ENCODE measurements around the gene SLC22A1.

DNA sequence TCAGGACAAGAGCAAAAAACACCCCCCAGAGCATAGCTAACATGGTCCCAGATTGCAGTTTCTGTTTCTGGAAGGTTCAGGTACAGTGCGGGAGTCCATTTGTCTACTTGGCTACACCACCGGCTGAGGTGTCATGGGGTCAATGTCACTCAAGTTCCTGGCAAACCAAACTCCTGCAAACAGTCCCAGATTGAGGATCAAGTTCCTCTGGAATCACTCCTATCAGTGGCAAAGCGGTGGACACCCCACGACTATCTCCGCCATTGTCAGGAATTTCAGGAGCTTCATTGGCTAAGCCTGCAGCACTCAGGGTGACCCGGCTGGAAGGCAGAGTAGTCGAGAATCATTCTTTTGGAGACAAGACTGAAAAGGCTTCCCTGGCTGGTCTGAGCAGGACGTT is 41.8 kb downstream of the SLC22A1 start:
- TF ChIP-seq, protein P1, sequence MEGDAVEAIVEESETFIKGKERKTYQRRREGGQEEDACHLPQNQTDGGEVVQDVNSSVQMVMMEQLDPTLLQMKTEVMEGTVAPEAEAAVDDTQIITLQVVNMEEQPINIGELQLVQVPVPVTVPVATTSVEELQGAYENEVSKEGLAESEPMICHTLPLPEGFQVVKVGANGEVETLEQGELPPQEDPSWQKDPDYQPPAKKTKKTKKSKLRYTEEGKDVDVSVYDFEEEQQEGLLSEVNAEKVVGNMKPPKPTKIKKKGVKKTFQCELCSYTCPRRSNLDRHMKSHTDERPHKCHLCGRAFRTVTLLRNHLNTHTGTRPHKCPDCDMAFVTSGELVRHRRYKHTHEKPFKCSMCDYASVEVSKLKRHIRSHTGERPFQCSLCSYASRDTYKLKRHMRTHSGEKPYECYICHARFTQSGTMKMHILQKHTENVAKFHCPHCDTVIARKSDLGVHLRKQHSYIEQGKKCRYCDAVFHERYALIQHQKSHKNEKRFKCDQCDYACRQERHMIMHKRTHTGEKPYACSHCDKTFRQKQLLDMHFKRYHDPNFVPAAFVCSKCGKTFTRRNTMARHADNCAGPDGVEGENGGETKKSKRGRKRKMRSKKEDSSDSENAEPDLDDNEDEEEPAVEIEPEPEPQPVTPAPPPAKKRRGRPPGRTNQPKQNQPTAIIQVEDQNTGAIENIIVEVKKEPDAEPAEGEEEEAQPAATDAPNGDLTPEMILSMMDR (conservative IDR thresholded peaks at IDR 0.05; ENCODE audit: low read depth in 2 of 2) = no peak
- TF ChIP-seq JUNB (IDR thresholded peaks at IDR 0.05; ENCODE audit: unreplicated experiment) (no peak), EZH2 (IDR thresholded peaks at IDR 0.05; ENCODE audit: low read depth, unreplicated experiment) (no peak), NANOG (IDR thresholded peaks at IDR 0.05; ENCODE audit: borderline replicate concordance) (no peak), POLR2AphosphoS5 (IDR thresholded peaks at IDR 0.05; ENCODE audit: low read depth) (no peak), CREB1 (CRISPR knock-in tag; IDR thresholded peaks at IDR 0.05; ENCODE audit: low read depth) (no peak)
- TF ChIP-seq, protein P2, sequence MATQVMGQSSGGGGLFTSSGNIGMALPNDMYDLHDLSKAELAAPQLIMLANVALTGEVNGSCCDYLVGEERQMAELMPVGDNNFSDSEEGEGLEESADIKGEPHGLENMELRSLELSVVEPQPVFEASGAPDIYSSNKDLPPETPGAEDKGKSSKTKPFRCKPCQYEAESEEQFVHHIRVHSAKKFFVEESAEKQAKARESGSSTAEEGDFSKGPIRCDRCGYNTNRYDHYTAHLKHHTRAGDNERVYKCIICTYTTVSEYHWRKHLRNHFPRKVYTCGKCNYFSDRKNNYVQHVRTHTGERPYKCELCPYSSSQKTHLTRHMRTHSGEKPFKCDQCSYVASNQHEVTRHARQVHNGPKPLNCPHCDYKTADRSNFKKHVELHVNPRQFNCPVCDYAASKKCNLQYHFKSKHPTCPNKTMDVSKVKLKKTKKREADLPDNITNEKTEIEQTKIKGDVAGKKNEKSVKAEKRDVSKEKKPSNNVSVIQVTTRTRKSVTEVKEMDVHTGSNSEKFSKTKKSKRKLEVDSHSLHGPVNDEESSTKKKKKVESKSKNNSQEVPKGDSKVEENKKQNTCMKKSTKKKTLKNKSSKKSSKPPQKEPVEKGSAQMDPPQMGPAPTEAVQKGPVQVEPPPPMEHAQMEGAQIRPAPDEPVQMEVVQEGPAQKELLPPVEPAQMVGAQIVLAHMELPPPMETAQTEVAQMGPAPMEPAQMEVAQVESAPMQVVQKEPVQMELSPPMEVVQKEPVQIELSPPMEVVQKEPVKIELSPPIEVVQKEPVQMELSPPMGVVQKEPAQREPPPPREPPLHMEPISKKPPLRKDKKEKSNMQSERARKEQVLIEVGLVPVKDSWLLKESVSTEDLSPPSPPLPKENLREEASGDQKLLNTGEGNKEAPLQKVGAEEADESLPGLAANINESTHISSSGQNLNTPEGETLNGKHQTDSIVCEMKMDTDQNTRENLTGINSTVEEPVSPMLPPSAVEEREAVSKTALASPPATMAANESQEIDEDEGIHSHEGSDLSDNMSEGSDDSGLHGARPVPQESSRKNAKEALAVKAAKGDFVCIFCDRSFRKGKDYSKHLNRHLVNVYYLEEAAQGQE (IDR thresholded peaks at IDR 0.05; ENCODE audit: unreplicated experiment) = no peak
- TF ChIP-seq, protein P3, sequence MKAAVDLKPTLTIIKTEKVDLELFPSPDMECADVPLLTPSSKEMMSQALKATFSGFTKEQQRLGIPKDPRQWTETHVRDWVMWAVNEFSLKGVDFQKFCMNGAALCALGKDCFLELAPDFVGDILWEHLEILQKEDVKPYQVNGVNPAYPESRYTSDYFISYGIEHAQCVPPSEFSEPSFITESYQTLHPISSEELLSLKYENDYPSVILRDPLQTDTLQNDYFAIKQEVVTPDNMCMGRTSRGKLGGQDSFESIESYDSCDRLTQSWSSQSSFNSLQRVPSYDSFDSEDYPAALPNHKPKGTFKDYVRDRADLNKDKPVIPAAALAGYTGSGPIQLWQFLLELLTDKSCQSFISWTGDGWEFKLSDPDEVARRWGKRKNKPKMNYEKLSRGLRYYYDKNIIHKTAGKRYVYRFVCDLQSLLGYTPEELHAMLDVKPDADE (IDR thresholded peaks at IDR 0.05) = no peak

Measured in GM23338 (cell line).